HPDE6-E6E7 (cell line): ENCODE results near the gene SIRT2.
"Not testable (repeated sequence)": the region's sequence is repeated elsewhere in the genome, so short reads cannot be mapped to it uniquely, and the experiment has no call there.

Experiments used
- DNase-seq: peaks from one replicate; pipeline ENCODE4 v3.0.0; 2011; ENCODE audit warnings: missing footprints; ENCODE audit errors: extremely low spot score

The SIRT2 gene

GRCh38 chr19:38898788-38899446 is 501 bp downstream of the SIRT2 start:
- DNase-seq: no peak

- no peak for DNase-seq
Measured at GRCh38 chr19:38894968-38895367, 4.5 kb downstream of the SIRT2 start.

- no peak for DNase-seq
Measured at GRCh38 chr19:38893341-38893771, 6.1 kb downstream of the SIRT2 start.

- DNase-seq: no peak
Measured at GRCh38 chr19:38892841-38893240, 6.6 kb downstream of the SIRT2 start.

GRCh38 chr19:38891771-38892170 is 7.6 kb downstream of the SIRT2 start:
- DNase-seq: no peak

- no peak for DNase-seq
Measured at GRCh38 chr19:38890686-38891085, 8.7 kb downstream of the SIRT2 start.

GRCh38 chr19:38889803-38890202 is 9.6 kb downstream of the SIRT2 start:
- no peak for DNase-seq

- no peak for DNase-seq
Measured at GRCh38 chr19:38888876-38889275, 10.5 kb downstream of the SIRT2 start.

- DNase-seq: not testable (repeated sequence)
Measured at GRCh38 chr19:38884691-38885090, 14.7 kb downstream of the SIRT2 start.

- no peak for DNase-seq
Measured at GRCh38 chr19:38883286-38883685, 16.1 kb downstream of the SIRT2 start.

- no peak for DNase-seq
Measured at GRCh38 chr19:38880882-38881609, 18.4 kb downstream of the SIRT2 start.

- DNase-seq: no peak
Measured at GRCh38 chr19:38880076-38880881, 19.1 kb downstream of the SIRT2 start.

GRCh38 chr19:38879400-38879751 is 20.0 kb downstream of the SIRT2 start:
- no peak for DNase-seq

- no peak for DNase-seq
Measured at GRCh38 chr19:38878575-38879399, 20.6 kb downstream of the SIRT2 start.

- DNase-seq: no peak
Measured at GRCh38 chr19:38877781-38878574, 21.4 kb downstream of the SIRT2 start, which contains the start of gene RINL. Gene RINL (minus strand): TSS chr19:38878275. CDS start chr19:38876742, 1,533 bp downstream.

- no peak for DNase-seq
Measured at GRCh38 chr19:38875656-38876395, 23.6 kb downstream of the SIRT2 start.

- DNase-seq: not testable (repeated sequence)
Measured at GRCh38 chr19:38873400-38873799, 26.0 kb downstream of the SIRT2 start.

- DNase-seq: no peak
Measured at GRCh38 chr19:38870612-38871011, 28.8 kb downstream of the SIRT2 start.

- DNase-seq: no peak
Measured at GRCh38 chr19:38869836-38870607, 29.4 kb downstream of the SIRT2 start.
